Forelimb muscle (tissue), 1 donor: Measurements from ENCODE around the gene SDK2. TPM values are rescaled to one million over a fixed set of nuclear protein-coding genes. Genes with fewer than 3 reads are reported as not detected.

Experiments used
- DNase-seq: peaks from one replicate; pipeline ENCODE4 v3.0.0-alpha.2; 2013; ENCODE audit warnings: low read depth
- polyA plus RNA-seq: library from polyadenylated mRNA; unstranded; fragments of 120-200 nt; gene quantifications from one replicate; pipeline ENCODE4 v1.2.1, GENCODE V29; 2013; ENCODE audit not compliant: insufficient read length

SDK2 gene
- polyA plus RNA-seq, 1 donor = 27.2 TPM

- DNase-seq = no peak
These were observed 9.6 kb downstream of the SDK2 start for GRCh38 chr17:73634629-73635028.

GRCh38 chr17:73633736-73634135 lies 10.5 kb downstream of the SDK2 start:
- DNase-seq = no peak

GRCh38 chr17:73632513-73632912 lies 11.7 kb downstream of the SDK2 start:
- no peak for DNase-seq

- DNase-seq = no peak
These were observed 13.2 kb downstream of the SDK2 start for GRCh38 chr17:73630965-73631595.

GRCh38 chr17:73630531-73630930 lies 13.7 kb downstream of the SDK2 start:
- DNase-seq = no peak

- no peak for DNase-seq
These were observed 15.3 kb downstream of the SDK2 start for GRCh38 chr17:73628642-73629552.

GRCh38 chr17:73625991-73626673 lies 18.1 kb downstream of the SDK2 start:
- no peak for DNase-seq

GRCh38 chr17:73625006-73625405 lies 19.2 kb downstream of the SDK2 start:
- no peak for DNase-seq

GRCh38 chr17:73624496-73624988 lies 19.7 kb downstream of the SDK2 start:
- no peak for DNase-seq

GRCh38 chr17:73623818-73624217 lies 20.4 kb downstream of the SDK2 start:
- no peak for DNase-seq

- no peak for DNase-seq
These were observed 21.0 kb downstream of the SDK2 start for GRCh38 chr17:73623247-73623646.

- DNase-seq = no peak
These were observed 21.9 kb downstream of the SDK2 start for GRCh38 chr17:73622381-73622780.

GRCh38 chr17:73621685-73622084 lies 22.6 kb downstream of the SDK2 start:
- no peak for DNase-seq

- DNase-seq = no peak
These were observed 23.8 kb downstream of the SDK2 start for GRCh38 chr17:73620414-73620813.

- DNase-seq = no peak
These were observed 26.7 kb downstream of the SDK2 start for GRCh38 chr17:73617501-73617900.

GRCh38 chr17:73616873-73617404 lies 27.3 kb downstream of the SDK2 start:
- DNase-seq = no peak

GRCh38 chr17:73616120-73616872 lies 27.9 kb downstream of the SDK2 start:
- no peak for DNase-seq

GRCh38 chr17:73614256-73614655 lies 30.0 kb downstream of the SDK2 start:
- DNase-seq = no peak

GRCh38 chr17:73613271-73614233 lies 30.7 kb downstream of the SDK2 start:
- no peak for DNase-seq

GRCh38 chr17:73612031-73612472 lies 32.2 kb downstream of the SDK2 start:
- DNase-seq = no peak
